SKM-1 treated with dmso at 0.1 percent for 144 hours (cell line): Measurements from ENCODE around the gene SPON1.
"Not testable (repeated sequence)": the region's sequence is repeated elsewhere in the genome, so short reads cannot be mapped to it uniquely, and the experiment has no call there.

Experiments used
- DNase-seq: peaks from one replicate; lab custom pipeline; 2025; ENCODE audit not compliant: unreplicated experiment; lab: John Stamatoyannopoulos, UW

The SPON1 gene

DNA sequence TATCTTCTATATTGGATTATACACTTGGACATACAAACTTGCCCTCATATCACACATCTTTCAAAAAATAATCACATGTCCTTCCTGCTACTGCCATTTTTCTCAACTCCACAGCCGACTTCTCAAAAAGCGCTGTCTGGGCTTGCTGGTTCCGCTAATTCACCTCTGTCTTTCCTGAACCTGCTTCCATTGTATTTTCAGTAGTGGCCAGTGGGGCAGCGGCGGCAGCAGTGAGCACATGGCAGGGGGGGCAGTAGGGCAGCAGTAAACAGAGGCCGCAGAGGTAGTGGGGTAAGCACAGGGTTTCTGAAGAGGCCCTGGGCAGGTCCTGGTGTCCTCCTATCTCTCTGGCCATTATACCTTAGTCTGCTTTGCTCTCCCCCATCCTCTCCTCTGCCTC lies 270.1 kb downstream of the SPON1 start:
- DNase-seq = no peak

DNA sequence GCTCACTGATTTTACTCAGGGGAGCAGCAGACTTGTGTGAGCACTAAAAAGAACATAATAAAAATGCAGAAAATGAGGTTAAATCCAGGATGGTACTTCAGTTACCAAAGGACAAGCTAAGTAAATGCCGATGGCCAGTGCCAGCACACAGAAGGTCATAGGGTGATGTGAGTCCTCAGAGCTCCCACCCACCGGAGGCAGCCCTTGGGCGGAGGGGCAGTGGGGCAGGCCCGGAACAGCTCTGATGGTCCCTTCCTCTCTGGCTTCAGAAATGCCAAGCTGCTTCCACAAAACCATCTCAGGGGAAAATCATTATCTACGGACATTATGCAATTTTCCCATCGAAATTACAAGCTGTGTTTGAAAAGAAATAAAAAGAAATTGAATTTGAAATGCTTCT lies 271.9 kb downstream of the SPON1 start:
- DNase-seq = no peak

DNA sequence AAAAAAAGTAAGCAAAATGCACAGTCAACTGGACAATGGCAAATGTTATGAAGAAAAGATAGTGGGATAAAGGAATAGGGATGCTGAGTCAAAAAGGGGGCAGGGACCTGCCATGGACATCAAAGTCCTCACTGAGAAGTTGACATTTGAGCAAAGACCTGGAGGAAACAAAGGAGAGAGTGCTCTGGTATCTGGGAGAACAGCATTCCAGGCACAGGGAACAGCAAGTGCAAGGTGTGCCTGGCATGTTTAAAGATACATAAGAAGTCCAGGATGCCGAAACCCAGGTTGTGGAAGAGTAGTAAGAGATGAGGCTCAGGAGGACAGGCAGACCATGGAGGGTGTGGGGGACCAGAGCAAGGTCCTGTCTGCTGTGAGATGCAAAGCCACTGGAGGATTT lies 273.2 kb downstream of the SPON1 start:
- no peak for DNase-seq

DNA sequence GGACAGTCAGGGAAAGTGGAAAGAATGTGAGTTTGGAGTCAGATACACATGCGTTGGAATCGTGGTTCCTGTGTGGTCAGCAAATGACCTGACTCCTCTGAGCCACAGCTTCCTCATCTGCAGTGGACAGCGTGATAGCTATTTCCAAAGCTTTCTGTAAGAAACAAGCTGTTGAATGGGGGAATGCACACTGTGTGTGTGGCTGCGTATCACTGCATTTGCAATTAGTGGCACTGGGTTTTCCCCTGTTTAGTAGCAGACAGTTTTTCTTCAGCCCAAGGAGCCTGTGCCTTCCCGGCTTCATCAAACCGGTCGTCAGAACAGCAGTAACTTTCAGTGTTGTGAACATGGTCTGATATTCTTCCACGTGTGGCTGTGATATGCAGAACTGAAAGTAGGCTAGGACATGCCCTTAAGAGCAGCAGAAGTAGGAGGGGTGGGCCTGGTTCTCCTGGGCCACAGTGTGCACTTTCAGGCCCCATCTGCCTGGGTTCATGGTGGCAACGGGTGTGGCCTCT lies 275.0 kb downstream of the SPON1 start:
- DNase-seq = peak; percentile 45

DNA sequence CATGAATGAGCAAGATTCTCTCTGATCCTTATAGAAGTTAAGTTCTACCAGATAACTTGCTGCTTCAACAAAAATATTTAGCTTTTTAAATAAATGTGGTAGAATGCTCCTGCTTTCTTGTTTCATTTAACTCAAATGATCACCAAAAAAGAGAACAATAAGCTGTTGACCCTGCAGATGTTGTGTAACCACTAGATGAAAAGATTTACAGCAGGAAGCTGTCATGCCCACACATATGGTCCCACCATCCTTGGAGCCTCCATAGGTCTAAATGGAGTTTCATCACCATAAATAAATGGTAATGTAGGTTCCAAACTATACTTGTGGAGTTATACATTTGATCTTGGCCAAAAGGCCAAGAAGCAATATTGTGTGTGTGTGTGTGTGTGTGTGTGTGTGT lies 277.7 kb downstream of the SPON1 start:
- DNase-seq = no peak

DNA sequence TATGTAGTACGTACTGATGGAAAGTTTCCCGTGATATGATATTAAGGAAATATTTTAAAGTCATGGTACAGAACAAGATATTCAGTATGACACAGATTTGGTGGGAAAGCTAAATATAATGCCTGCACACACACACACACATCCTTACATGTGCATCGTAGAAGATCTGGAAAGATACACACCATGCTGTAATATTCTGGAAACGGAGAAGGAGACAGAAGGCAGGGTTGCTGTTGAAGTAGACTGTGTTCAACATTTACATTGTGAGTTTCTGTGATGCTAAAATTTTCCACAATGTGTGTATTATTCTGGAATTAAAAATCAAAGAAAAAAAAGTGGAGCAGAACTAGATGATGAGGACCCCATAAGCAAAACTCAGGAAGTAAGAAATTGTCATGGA lies 278.4 kb downstream of the SPON1 start:
- DNase-seq = no peak

DNA sequence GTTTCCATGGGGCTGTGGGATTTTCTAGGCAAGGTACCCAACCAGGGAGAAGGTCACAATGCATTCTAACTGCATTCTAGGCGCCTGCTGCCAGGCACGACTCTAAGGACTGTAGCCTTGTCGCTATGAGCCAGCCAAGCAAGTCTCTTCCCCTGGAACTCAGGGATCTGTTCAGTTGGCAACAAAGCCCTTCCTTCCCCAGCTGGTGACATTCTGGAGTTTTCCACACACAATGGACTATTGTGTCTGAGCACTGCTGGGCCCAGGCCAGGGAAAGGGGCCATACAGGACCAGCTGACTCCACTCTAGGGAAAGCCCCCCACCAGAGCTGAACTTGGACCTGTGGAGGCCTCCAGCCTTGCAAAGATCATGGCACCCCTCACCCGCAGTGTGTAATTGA lies 279.7 kb downstream of the SPON1 start:
- DNase-seq = no peak

DNA sequence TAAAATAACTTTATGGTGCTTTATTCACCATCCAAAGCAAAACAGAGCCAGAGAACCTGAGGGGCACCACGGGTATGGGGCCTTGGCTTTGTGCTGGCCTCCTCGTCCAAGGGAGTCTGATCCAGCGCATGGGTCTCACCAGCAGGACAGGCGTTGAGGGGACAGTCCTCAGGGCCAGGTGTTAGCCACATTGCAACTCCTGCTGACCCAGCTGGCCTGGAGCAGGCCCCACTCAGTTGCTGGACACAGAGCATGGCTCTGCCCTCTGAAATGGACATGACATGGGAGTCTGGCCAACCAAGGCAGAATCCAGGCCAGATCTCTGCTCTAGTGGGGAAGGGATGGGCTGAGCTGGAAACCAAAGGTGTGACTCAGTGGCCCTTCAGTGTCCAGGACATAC lies 280.2 kb downstream of the SPON1 start:
- DNase-seq = no peak

DNA sequence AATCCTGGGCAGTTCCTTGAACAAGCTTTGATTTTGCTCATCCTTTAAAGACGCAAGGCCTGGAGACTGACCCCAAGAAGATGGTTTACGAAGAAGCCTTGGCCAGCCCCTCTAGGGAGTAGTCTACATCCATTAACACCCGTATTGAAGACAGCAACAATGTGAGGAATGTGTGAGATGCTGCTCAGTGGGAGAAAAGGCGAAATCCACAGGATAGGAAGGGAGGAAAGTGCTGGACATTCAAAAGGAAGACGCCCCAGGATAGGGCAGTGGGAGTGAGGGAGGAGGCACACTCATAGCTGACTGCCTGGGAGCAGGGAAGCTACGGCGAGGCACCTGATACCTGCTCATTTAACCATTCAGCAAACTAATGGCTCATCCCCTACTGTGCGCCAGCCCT lies 282.4 kb downstream of the SPON1 start:
- DNase-seq = no peak

DNA sequence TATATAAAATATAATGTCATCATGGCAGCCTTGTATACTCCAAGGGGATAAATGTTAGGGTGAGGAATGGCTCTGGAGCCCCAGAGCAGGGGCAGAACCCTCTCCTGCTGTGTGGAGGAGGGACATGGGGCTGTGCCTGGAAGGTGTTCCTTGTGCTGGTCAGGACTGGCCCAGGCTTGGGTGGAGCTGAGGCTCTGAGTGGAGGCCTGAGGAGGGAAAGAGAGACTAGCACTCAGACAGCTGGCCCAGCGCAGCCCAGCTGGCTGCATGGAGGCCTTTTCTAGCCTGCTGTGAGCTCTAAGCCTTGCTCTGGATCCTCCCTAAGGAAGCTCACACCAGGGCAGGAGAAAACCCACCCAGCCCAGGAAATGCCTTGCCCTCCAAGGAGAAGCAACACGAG lies 282.9 kb downstream of the SPON1 start:
- no peak for DNase-seq

DNA sequence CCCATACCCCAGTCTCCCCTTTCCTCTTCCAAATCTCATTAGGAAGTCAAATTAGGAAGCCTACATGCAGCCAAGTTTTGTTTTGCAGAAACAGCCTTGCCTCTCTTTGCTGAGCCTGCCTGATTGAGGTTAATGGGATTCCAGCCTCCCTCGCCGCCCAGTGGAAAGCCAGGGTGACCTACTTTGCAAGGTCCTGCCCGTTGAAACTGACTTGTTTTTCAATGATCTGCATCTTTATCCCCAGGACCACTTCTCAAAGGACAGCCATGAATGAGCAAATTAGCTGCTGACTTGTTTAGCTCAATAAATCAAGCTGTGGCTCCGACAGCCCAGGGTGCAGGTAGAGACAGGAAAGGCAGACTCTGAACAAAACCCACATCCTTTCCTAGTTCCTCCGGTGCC lies 286.1 kb downstream of the SPON1 start:
- DNase-seq = no peak

DNA sequence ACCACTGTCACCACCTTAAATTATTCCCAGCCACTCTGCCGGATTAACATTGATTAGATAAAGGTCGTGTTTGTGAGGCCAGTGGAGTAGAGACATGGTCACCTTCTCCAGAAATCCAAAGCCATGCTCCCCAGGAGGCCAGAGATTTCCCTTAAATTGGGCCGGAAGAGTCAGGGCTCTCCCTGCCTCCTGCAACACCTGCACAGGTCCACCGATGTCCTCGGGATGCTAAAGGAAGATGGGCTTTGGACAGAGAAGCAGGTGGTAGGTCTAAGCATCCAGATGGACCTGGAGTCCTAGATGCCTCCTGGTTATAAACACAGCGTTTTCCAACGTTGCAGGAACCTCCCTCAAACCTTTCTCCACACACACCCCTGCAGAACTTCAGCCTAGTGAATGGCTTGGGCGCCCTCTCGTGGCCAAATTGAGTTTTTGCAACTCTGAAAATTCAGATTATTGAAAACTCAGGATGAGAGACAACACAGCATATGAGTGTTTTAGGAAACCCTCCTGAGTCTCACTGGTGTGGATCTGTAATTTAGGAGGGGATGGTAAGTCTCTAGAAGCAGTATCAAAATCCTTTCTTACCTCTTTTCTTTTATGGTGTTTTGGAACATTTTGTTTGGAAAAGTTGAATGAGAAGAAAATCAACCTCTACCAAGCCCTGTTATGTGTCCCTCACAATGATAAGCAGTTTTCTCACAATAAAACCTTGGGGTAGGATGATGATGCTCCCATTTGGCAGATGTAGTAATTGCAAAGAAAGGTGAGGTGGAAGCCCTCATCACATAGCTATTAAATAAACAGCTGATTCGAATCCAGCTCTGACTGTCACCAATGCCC lies 286.8 kb downstream of the SPON1 start:
- DNase-seq = peak; percentile 25

DNA sequence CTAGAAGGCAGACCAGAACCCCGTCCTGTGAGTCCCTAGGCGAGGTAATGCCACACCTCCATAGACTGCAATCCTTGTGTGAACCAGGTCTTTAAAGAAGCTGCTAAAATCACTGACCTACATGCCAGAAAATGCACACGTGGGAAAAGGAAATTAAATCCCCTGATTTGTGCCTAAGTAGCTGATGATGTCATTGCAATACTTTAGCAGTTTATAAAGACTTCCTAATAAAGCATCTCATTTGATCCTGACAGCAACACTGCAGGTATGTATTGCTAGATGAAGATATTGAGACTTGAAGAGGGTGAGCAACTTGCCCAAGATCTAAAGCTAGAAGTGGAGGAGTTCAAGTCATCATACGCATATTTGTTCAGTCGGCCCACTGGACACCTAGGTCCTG lies 289.2 kb downstream of the SPON1 start:
- no peak for DNase-seq

DNA sequence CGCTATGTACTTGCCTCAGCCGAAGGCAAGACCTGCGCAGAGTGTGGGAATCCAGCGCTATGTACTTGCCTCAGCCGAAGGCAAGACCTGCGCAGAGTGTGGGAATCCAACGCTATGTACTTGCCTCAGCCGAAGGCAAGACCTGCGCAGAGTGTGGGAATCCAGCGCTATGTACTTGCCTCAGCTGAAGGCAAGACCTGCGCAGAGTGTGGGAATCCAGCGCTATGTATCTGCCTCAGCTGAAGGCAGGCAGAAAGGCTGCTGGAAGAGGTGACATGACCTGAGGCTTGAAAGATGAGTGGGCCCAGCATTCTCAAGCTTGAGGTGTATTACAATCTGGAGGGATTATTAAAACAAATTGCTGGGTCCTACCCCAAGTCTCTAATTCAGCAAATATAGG lies 290.0 kb downstream of the SPON1 start:
- DNase-seq = not testable (repeated sequence)

DNA sequence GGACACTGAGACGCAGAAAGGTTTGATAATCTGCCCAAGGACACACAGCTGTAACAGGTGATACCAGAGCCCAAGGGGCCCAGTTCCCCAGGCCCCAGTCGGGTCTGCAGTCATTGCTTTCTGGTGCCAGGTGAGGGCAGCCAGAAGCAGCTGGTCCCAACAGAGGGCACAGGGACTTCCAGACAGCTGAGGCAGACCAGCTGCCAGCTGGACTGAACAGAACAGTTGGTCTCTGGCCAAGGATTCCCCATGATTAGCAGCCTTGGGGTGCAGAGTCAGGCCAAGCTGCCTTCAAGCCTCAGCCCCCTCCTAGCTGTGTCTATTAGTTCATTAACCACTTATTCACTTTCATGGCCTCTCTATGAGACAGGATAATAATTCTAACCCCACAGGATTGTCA lies 290.9 kb downstream of the SPON1 start:
- no peak for DNase-seq

DNA sequence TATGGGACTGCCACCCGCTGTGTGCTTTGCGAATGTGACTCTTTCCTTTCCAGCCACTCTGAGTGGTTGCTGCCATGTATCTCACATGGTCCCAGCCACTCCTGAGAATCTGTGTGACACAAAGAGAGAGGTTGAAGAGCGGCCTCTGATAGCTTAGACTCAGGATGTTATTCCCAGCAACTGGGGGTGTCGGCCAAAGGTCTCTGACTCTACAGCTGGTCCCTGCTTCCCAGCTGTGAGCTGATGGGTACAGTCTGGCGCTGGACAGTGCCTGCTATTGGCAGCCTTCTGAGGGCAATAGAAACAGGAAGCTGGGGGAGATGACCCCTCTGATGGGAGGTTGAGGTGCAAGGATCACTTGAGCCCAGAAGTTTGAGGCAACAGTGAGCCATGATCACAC lies 291.3 kb downstream of the SPON1 start:
- no peak for DNase-seq

DNA sequence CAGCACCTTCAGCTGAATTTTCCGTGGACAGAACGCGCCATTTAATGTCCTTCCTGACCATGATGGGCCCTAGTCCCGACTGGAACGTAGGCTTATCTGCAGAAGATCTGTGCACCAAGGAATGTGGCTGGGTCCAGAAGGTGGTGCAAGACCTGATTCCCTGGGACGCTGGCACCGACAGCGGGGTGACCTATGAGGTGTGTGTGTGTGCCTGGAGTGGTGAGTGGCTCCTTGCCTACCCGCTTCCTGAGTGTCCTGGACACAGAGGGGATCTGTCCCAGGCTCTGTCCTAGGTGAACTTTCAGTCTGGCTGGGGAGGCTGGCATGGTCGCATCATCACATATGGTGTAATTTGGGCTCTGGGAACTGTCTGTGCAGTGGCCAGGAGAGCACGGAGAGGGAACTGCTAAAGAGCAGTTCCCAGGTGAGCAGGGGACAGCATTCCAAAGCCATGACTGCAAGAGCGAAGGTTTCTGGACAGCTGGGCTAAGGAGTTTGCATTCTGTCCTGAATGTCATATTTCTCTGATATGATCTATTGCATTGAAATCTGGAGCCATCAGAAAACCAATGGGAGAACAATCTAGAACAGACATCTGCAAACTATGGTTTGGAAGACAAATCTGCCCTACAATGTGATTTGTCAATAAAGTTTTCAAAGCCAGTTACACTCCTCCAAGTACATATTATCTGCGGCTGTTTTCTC lies 292.2 kb downstream of the SPON1 start:
- no peak for DNase-seq

DNA sequence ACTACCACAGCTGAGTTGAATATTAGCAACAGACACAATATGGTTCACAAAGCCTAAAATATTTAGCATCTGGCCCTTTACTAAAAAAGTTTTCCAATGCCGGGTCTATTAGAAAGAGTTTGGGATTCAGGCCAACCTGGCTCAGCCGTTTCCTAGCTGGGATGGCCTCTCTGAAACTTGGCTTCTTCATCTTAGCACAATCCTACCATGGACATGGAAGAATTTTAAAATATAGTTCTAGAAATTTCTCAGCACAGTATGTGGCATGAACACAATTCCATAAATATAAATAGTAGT lies 292.7 kb downstream of the SPON1 start:
- DNase-seq = no peak

DNA sequence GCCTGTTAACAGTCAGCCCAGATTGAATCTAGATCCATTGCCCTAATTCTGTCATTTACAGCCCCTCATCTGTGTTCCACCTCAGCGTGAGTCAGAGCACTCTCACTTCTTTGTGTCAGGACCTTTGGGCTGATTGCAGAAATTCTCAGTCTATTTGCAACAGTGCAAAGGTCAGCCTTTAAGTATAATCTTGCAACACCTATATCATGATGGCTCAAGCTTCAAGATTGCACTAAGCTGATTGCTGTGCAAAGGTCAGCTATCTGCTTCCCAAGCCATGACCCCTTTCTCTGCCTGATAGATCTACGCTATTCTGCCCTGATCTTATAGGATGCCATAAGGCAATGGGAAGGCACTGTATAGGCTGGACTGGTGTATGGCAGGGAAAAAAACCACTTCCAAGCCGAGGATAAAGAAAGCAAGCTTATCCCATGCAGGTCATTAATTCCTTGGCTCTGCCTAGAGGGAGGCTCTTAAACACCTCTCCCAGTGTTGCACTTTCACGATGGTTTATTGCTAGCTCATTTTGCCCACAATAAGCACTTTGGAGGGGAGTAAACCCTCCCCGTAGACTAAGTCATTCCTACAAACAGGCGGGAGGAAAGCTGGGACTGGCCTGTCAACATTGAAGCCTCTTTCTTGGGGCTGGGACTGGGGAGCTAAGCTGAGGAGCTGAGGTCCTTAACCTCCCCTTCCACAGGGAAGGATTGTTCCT lies 295.9 kb downstream of the SPON1 start:
- peak; percentile 32 for DNase-seq

DNA sequence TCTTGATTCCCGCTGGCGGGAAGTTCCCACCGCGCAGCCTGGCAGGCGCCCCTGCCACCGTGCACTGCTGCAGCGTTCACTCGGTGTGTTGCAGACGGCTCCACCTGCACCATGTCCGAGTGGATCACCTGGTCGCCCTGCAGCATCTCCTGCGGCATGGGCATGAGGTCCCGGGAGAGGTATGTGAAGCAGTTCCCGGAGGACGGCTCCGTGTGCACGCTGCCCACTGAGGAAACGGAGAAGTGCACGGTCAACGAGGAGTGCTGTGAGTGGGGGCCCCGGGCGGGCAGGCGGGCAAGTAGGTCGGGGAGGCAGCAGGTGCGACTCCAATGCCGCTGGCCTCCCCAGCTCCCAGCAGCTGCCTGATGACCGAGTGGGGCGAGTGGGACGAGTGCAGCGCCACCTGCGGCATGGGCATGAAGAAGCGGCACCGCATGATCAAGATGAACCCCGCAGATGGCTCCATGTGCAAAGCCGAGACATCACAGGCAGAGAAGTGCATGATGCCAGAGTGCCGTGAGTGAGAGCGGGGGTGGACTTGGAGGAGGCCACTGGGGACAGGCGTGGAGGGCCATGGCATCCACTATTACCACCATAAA lies 296.8 kb downstream of the SPON1 start:
- no peak for DNase-seq

DNA sequence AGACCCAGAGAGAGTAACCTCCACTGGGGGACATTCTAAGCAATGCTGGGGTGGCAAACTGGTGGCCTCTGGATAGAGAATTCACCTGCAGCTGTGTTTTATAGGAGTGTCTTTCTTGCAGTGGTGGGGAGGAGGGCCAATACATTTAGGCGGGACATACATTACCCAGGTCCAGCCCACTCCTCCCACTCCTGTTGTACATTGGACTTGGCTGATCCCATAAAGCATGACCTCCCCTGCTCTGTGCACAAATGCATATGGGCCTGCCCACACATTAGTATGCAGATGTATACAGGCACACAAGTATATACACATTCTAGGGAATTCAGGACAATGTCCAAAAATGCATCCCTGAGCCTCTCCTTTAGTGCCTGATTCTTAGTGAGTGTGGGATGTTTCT lies 297.4 kb downstream of the SPON1 start:
- no peak for DNase-seq

DNA sequence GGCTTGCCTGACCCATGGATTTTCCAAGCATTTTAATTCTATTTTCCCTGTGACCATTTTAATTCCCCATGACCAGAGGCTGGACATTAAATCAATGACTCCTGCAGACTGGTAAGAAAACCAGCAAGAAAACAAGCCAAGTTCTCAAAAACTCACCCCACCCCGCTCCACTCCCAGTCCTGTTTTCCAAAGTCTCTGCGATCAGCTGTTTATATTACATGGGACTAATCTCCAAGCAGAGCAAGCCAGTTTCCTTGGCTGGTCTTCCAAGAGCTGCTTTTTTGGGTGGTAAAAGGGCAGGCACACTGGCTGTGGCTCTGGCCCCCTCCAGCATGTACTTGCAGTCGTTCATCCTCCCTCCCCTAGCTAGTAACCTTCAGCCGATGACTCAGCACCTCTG lies 298.5 kb downstream of the SPON1 start:
- no peak for DNase-seq
